ENCODE data around the gene IL16.
A peak's percentile ranks its signal among the peaks of the same experiment; 100 is the strongest.

The IL16 gene

DNA sequence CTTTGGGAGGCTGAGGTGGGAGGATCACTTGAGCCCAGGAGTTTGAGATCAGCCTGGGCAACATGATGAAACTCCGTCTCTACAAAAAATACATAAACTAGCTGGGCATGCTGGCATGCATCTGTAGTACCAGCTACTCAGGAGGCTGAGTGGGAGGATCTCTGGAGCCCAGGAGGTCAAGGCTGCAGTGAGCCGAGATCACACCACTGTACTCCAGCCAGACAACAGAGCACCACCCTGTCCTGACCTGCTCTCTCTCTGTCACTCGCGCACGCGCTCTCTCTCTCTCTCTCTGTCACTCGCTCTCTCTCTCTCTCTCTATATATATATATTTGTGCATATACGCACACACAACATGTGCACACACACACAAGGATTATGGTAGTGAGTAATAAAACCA lies 61.8 kb downstream of the IL16 start:
- no peak for DNase-seq

DNA sequence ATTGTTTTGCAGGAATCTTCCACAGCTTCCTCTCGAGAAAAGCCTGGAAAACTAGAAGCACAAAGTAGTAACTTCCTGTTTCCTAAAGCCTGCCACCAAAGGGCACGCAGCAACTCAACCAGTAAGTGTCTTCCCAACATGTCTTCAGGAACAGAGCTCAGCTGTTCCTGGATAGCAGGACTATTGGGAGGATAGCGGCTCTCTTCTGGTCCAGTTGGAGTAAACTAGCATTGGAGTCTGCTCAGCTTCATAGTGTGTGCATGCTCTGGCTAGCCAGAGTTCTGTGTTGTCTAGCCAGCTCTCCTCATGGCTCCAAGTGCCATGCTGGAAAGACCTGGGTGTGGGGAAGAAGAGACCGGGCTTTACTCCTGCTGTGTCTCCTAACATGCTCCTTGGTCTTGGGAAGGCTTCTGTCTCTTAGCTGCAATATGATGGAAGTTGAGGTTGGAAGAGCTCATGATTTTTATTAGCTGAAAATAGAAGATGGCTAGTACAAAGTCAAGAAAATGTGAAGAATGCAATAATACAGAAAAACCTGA lies 63.1 kb downstream of the IL16 start:
- DNase-seq = no peak

- no peak for DNase-seq
These were observed 64.6 kb downstream of the IL16 start for GRCh38 chr15:81261172-81261811.

GRCh38 chr15:81263477-81263876 lies 66.8 kb downstream of the IL16 start:
- no peak for DNase-seq

DNA sequence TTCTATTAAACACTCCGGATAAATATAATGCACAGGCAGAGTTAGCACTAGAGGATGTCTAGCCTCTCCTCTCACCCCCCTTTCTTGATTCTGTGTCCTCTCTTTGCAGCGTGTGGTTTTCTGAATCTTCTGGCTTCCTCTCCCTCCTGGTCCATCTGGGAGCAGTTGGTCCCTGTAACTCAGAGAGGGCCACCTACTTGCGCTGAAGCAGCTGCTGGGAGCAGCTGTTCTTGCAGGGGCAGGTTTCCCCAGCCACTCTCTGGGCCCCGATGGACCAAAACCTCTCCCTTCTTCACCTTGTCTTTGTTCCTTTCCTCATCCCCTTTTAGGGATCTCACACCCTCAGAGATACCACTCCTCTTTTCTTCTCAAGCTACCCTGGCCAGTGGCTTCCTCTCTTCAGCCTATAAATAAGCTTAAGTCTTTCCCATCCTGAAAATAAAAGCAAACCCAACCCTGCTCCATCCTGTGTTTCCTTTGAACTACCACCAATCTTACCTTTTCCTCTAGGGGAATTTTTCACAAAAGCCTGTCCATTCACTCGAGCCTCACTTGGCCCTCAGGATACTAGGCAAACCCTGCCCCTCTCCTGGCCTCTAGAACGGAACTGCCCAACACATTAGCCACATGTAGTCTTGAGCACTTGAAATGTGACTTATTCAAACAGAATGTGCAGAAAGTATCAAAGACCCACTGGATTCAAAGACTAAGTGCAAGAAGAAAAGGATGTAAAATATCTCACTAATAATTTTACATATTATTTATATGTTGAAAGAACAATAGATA lies 67.6 kb downstream of the IL16 start:
- DNase-seq = no peak

DNA sequence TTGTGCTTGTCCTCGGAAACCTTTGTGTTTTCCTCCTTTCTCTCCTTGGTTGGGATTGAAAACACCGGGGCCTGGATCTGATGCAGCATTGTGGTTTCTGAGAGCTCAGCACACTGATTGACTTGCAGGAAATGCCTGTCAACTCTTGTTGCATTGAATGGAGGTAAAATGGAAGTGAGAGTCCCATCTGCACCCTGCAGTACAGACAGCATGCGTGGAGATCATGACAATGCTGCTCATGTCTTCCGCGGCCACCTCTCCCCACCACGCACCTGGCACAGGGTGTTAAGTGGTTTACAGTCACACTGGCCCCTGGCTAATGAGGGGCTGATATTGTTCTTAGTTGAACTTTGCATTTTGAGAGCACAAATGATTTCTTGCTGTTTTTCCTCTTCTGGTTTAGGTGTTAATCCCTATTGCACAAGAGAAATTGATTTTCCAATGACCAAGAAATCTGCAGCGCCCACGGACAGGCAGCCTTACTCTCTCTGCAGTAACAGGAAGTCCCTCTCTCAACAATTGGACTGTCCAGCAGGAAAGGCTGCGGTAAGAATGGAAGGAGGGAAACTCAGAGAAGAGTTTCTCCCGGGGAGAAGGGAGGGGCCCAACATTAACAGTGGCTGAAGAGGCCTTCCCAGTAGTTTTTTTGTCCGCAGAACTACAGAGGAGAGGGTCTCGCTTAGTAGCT lies 68.7 kb downstream of the IL16 start:
- no peak for DNase-seq

GRCh38 chr15:81265944-81266775 lies 69.5 kb downstream of the IL16 start:
- DNase-seq = peak; percentile 62 to 78 (median 70)

GRCh38 chr15:81268340-81268739 lies 71.7 kb downstream of the IL16 start:
- DNase-seq = no peak

GRCh38 chr15:81268881-81269601 lies 72.4 kb downstream of the IL16 start:
- no peak for DNase-seq

- no peak for DNase-seq
These were observed 73.5 kb downstream of the IL16 start for GRCh38 chr15:81270188-81270587.

GRCh38 chr15:81270781-81271491 lies 74.3 kb downstream of the IL16 start:
- DNase-seq = no peak

DNA sequence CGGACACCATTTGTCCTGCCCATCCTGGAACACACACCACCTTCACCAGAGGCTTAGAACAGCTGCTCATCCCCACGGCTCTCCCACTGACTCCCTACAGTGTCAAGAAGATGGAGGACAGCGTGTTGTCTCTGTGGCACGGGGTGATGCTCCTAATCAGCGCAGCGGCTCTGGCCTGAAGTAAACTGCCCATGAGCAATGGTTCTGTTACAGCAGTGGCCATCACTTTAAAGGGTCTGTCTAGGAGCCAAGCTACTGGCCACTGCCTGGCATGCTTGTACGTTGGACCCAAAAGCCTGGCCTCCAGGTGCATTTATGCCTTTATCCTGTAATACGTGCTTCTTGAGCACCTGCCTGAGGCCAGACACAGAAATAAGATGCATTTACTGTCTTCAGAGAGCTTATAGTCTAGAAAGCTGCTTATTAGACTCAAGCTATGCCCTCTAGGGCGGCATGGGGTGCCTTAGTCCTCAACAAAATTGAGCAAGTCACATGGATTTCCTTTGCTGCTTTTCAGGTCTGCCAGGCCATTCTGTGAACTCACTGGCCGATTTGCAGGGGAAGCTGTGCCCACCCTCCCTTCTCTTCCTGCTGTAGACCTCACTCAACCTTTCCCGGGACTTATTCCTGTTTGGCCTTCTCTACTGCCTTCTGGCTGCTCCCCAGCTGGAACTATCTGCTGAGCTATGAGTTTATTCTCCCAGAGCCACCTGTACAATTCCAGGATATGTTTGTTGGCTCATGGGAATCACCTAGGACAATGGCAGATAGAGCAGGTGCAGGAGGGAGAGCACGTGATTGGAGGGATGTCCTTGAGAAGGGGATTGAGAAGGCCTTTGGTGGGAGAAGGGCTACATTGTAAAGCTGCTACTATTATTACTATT lies 75.3 kb downstream of the IL16 start:
- DNase-seq = no peak

- DNase-seq = no peak
These were observed 76.5 kb downstream of the IL16 start for GRCh38 chr15:81273200-81273599.

- DNase-seq = no peak
These were observed 77.2 kb downstream of the IL16 start for GRCh38 chr15:81273855-81274254.

DNA sequence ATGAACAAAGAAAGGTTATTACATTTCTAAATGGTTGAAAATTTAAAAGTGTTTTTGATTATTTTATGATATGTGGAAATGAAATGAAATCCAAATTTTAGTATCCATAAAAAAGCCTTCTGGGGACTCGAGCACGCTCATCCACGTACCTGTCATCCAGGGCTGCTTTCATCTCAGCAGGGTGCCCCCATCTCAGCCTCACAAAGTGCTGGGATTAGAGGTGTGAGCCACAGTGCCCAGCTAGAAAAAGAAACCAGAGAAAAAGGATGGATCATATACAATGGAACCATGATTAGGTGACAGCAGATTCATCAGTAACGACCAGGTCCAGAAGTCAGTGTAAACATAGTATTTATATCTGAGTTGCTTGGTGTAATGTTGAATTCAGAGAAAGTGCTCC lies 77.6 kb downstream of the IL16 start:
- no peak for DNase-seq

DNA sequence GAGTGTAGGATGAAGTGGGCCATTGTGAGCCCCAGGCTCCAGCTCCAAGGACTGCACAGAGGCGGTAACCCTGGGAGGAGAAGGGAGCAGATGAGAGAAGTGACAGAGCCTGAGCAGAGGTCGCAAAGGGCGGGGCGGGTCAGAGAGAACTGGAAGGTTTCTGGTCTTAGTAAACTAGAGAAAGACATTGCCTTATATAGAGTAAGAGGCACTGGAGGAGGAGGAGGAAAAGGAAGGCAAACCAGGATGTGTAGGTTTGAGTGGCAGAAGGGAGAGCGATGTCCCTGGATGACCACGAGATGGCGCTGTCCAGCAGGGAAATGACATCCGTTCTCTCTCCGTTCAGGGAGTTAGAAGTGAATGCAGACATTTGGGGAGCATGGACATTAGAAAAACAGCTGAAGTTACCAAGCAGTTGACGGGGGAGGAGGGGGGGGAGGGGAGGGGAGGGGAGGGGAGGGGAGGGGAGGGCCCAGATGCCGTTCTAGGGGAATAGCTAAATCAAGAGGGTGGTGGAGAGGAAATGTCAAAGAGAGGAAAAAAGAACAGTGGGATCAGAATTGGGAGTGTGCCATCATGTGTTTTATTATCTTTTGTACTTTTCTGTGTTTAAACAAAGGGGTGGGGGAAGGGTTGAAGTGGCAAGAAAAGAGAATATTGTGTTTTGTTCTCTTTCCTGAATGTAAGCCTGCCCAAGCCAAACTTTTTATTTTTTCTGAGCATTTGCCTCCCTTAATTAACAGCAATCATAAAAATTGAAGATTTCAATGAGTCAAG lies 78.4 kb downstream of the IL16 start:
- DNase-seq = peak; percentile 8 to 76 (median 52)

DNA sequence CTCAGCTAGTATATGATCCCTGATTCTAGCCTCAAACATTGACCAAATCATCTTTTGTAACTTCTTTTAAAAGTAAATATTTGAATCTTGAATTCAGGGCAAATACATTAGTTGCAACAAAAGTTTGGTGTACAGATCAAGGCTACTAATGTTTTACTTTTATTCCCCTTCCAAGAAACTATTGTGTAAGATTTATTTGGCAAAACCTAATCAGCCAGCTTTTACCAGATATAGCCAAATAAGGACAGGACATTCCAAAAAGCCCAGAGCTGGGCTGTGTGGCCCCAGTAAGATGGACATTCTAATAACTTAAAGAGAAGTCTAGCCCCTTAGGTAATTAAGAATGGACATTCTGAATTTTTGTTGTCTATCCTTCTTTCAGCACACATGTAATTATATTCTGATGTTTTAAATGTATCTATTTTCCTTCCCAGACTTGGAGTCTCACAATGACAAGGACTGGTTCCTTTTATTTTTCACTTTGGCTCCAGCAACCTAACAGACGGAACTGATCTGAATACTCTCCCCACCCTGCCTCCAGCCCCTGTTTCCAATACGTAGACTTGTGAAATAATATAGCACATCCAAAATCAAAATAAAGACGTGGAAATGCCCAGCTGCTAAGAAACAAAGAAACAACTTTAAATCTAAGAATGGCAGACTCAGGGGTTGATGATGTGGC lies 79.2 kb downstream of the IL16 start:
- DNase-seq = no peak

- DNase-seq = no peak
These were observed 80.3 kb downstream of the IL16 start for GRCh38 chr15:81276967-81277366.

GRCh38 chr15:81277851-81278250 lies 81.2 kb downstream of the IL16 start:
- no peak for DNase-seq

Data from activated CD4-positive, CD25-positive, alpha-beta regulatory T cell (primary cell).